Measurements from ENCODE around the gene OR8D1.
"Not testable (repeated sequence)": the region's sequence is repeated elsewhere in the genome, so short reads cannot be mapped to it uniquely, and the experiment has no call there.

OR8D1 gene

GRCh38 chr11:124285610-124286344, 28.0 kb downstream of the OR8D1 start:
- DNase-seq (ENCODE audit: low spot score): no peak

GRCh38 chr11:124278261-124278660, 35.5 kb downstream of the OR8D1 start:
- DNase-seq (ENCODE audit: low spot score): no peak

- DNase-seq (ENCODE audit: low spot score): no peak
Measured at GRCh38 chr11:124277804-124278203, 35.9 kb downstream of the OR8D1 start.

- DNase-seq (ENCODE audit: low spot score): no peak
Measured at GRCh38 chr11:124277207-124277606, 36.5 kb downstream of the OR8D1 start.

GRCh38 chr11:124276081-124276480, 37.7 kb downstream of the OR8D1 start:
- no peak for DNase-seq (ENCODE audit: low spot score)

- no peak for DNase-seq (ENCODE audit: low spot score)
Measured at GRCh38 chr11:124274000-124274399, 39.7 kb downstream of the OR8D1 start.

GRCh38 chr11:124270886-124271285, 42.9 kb downstream of the OR8D1 start:
- DNase-seq (ENCODE audit: low spot score): not testable (repeated sequence)

- not testable (repeated sequence) for DNase-seq (ENCODE audit: low spot score)
Measured at GRCh38 chr11:124265041-124265440, 48.7 kb downstream of the OR8D1 start.

GRCh38 chr11:124256076-124256475, 57.7 kb downstream of the OR8D1 start, which contains the start of gene OR8G5:
Gene OR8G5 (plus strand): TSS chr11:124256376. CDS start chr11:124264932, 8,556 bp downstream.
- no peak for DNase-seq (ENCODE audit: low spot score)
